SW480 (cell line): ENCODE results near the gene CADM4.
"Not testable (repeated sequence)": the region's sequence is repeated elsewhere in the genome, so short reads cannot be mapped to it uniquely, and the experiment has no call there.

Experiments used
- DNase-seq: peaks from one replicate; pipeline ENCODE4 v3.0.0-alpha.2; 2016; ENCODE audit warnings: low spot score

Gene CADM4, protein sequence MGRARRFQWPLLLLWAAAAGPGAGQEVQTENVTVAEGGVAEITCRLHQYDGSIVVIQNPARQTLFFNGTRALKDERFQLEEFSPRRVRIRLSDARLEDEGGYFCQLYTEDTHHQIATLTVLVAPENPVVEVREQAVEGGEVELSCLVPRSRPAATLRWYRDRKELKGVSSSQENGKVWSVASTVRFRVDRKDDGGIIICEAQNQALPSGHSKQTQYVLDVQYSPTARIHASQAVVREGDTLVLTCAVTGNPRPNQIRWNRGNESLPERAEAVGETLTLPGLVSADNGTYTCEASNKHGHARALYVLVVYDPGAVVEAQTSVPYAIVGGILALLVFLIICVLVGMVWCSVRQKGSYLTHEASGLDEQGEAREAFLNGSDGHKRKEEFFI

DNA sequence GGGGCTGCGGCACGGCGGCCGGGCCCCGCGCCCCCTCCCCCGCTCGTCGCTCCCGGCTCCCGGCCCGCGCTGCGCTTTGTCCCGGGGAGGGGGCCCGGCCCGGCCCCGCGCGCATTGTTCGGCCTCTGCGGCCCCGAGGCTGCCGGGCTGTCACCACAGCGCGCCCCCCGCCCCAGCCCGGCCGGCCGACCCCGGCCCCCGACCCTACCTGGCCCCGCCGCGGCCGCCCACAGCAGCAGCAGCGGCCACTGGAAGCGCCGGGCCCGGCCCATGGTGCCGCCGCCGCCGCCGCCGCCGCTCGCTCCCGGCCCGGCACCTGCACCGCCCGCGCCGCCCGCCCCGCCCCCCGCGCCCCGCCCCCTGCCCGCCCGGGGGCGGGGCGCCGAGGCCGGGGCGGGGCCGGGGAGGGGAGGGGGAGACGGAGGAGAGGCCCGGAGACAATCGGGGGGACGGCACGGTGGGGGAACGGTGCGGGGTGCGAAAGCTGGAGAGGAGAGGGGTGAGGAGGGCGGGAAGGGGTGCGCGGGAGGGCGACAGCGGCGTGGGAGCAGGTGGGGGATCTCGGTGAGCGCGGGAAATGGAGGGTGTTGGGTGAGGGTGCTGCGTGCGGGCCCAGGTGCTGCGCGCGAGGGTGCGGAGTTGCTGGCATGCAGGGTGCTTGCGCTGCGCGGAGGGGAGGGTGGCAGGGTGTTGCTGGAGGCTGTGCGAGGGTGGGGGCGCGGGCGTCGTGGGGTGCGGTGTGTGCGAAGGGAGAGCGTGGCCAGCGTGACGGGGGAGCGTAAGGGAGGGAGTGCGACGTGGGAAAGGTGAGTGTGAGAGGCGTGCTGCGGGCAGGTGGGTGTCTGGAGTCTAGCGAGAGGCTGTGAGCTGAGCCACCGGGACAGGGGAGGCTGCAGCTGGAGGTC, at the start of gene CADM4:
TSS of gene CADM4 (minus strand) at position 332 of the 905 bp plus-strand sequence. CDS start at position 272, 60 bp downstream.
- peak; percentile 48 for DNase-seq

DNA sequence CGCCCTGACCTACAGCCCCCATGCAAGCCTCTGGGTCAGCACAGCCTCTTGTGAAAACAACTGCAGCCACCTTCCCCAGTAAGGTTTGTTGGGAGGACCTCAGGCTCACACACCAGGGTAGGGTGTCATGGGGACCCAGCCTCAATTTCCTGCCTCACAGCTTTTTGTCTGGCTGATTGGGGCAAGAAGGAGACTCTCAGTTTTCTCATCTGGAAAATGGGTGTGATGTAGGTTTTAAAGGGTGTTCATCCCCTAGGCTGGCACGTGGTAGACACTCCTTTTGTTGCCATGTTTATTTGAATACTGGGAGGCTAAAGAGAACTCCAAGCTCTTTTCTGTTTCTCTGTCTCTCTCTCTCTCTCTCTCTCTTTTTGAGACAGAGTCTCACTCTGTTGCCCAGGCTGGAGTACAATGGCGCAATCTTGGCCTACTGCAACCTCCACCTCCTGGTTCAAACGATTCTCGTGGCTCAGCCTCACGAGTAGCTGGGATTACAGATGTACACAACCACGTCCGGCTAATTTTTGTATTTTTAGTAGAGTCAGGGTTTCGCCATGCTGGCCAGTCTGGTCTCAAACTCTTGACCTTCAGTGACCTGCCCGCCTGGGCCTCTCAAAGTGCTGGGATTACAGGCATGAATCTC, 48.5 kb upstream of the CADM4 start:
- no peak for DNase-seq

DNA sequence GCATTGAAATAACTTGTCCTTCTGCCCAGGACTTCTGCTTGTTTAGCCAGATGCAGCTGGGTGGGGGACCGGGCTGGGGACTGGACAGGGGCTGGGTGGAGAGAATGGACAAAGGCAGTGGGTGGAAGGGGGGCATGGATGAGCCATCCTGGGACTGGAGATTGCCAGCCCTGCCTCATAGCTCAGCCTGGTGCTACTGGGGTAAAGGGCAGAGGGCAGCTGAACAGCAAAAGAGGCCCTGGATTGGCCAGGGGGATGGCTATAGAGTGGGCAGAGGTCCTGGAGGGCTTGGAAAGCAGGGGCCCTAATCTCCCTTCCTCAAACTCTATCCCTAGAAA, 48.0 kb upstream of the CADM4 start:
- no peak for DNase-seq

DNA sequence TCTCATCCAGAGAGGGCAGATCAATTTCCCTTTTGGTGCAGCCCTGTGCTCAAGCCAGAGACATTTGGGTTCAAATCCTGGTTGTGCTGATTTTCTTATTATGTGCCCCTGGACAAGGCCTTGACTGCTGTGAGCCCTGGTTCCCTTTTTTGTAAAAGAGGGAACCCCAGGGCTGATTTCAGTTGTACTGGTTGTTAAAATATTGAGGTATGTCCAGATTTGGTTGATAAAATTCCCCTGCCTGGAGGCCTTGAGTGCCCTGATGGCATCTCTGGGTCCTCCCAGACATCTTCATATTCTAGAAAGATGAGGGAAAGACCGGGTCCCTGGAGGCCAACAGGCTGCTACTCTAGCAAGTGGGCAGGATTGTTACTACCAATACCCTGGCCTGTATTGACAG, 44.7 kb upstream of the CADM4 start:
- no peak for DNase-seq

DNA sequence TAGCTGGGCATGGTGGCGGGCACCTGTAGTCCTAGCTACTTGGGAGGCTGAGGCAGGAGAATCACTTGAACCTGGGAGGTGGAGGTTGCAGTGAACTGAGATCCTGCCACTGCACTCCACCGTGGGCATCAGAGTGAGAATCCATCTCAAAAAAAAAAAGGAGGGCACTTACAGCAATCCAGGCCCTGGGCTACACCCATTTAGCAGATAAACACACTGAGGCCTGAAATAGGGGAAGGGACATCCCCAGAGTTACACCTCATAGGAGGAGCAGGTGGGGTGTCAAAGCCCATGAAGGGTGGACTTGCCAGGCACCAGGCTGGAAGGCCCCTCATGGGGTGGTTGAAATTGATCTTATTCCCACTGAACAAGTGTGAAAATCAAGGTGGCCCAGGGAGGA, 44.3 kb upstream of the CADM4 start:
- no peak for DNase-seq

DNA sequence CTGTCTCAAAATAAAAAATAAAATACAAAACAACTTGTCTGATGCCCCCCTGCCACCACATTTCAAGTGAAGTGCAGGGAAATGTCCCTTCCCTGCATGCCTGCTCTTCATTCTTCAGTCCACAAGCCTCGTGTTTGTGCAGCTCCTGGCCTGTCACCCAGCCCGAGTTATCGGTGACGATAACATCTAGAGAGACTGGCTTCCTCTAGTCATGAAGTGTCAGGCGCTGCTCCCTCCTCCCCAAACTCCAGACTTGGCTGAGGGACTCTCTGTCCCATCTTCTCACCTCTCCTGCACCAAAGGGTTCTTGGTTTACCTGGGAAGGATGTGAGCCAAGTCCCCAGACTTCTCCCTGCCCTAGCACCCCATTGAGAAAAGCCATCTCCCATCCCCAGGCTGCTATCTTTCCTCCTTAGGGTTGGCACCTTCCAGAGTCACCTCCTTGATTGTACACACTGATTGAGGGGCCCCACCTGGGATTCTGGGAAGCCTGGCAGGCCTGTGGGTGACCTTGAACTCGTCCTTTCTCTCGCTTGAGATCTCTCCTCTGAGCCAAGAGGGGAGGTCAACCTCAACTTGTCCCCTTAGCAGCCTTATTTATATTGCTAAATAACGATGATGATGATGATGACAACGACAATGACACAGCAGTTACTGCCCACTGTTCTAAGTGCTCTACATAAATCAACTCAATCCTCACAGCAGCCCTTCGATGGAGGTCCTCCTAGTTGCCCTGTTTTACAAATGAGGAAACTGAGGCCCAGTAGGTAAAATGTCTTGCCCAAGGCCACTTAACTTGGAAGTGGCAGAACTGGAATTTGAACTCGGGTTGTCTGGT, 43.4 kb upstream of the CADM4 start:
- no peak for DNase-seq

DNA sequence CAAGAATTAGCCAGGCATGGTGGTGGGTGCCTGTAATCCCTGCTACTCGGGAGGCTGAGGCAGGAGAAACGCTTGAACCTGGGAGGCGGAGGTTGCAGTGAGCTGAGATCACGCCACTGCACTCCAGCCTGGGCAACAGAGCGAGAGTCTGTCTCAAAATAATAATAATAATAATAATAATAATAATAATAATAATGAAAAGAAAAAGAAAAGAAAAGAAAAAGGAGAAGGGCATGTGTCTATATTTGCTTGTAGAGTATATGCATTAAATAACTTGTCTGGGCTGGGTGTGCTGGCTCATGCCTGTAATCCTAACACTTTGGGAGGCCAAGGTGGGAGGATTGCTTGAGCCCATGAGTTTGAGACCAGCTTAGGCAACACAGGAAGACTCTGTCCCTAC, 42.6 kb upstream of the CADM4 start:
- not testable (repeated sequence) for DNase-seq

DNA sequence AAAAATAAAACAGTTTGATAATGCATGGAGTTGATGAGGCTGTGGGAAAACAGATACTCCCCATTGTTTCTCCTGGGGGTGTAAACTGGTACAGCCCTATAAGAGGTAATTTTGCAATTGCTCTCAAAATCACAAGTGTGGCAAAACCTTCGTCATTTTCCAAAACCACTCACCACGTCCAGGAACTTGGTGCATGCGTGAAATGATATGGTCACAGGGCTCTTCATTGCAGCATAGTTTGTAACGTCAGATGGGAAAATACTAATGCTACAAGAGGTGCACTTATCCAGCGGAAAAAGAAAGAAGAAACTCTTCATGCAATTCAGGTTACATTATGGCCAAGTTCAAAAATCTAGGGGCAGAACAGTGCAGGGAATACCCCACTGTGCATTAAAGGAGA, 42.2 kb upstream of the CADM4 start:
- DNase-seq, result no peak

DNA sequence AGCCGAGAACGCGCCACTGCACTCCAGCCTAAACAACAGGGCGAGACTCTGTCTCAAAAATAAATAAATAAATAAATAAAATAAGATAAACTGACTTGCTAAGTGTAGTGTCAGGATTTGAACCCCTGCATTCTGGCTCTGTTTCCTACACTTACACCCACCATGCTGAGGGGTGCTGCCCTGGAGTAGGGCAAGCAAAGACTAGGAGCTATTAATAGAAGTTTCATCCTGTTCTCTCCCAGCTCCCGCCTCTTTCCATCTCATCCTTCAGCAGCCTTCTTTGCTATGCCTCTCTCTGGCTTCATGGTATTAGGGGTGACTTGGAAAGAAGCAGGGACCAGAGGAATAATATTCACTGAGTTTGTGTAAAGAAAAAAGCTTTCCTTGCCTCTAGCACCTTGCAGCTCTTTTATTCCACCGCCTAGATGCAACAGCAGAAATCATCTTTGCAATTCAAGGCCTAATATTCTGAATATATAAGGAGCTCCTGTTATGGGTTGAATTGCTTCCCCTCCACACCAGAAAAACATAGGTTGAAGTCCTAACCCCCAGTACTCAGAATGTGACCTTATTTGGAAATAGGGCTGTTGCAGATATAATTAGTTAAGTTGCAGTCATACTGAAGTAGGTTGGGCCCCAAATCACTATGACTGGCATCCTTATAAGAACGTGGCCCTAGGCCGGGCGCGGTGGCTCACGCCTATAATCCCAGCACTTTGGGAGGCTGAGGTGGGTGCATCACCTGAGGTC, 39.0 kb upstream of the CADM4 start:
- no peak for DNase-seq

DNA sequence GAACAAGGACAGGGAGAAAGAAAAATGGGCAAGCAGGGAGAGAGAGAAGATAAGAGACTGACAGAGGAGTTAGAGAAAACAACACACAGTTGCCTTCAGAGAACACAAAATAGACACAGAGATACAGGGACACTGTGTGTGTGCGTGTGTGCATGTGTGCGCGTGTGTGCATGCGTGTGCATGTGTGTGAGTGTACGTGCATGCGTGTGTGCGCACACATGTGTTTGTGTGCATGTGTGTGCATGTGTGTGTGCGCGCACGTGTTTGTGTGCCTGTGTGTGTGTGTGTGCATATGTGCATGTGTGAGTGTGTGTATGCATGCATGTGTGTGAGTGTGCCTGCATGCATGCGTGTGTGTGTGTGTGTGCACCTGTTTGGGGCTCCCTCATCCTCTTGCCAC, 36.3 kb upstream of the CADM4 start:
- DNase-seq, result no peak

DNA sequence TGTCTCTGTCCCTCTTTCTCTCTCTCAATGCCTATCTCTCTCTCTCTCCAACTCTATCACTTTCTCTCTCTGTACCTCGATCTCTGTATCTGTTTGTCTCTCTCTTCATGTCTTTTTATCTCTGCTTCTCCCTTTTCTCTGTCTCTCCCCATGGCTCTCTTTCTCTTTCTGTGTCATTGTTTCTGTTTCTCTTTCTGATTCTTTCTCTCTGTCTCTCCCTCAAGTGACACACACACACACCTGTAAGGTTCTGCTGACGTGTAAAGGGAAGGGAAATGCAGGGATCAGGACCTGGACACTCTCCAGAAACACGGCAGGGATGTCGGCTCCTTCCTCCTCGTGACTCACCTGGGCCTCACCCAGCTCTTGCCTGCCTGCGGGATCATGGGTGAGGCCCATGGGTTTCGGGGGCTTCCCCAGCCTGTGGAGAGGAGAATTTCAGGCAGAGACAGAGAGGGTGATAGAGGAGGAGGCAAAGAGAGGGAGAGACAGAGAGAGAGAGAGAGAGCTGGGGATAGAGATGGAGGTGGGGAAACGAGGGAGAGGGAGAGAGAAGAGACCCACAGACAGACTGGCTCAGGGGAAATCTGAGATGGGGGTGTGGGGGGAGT, 35.7 kb upstream of the CADM4 start:
- peak; percentile 92 for DNase-seq

DNA sequence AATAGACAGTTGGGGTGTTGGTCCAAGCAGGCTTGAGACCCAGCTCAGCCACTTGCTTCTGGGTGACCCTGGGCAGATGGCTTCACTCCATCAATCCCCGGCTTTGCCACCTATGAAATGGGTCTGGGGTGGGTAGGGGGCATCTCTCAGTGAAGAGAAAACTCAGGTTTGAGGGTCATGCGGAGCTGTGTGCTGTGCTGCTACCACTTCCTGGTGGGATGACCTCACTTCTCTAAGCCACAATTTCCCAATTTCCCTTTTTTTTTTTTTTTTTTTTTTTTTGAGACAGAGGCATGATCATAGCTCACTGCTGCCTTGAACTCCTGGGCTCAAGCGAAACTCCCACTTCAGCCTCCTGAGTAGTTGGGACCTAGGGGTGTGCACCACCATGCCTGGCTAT, 34.9 kb upstream of the CADM4 start:
- DNase-seq, result no peak

DNA sequence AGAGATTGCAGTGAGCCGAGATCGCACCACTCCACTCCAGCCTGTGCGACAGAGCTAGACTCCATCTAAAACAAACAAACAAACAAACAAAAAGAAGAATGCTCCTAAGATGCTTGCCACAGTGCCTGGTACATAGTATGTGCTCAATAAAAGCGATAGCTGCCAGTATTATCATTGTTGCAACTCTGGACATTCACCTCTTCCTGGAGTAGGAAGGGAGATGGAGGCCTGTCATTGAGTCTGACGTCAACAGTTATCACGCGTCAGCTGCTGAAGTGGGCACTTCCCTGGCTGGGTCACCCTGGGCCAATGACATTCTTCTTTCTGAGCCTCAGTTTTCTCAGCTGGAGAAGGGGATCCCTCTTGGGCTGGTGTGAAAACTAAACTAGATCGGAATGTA, 34.5 kb upstream of the CADM4 start:
- DNase-seq, result no peak

DNA sequence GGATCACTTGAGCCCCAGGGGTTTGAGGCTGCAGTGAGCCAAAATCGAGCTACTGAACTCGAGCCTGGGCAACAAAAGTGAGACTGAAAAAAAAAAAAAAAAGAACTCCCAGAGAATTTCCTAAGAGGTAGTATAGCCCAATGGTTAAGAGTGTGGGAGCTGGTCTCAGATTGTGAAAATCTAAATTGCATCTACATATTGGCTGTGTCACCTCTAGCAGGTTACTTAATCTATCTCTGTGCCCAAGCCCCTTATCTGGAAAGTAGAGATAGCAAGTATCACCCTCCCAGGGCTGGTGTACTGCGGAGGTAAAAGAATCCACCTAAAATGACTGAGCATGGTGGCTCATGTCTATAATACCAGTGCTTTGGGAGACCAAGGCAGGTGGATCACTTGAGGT, 34.0 kb upstream of the CADM4 start:
- DNase-seq, result no peak

DNA sequence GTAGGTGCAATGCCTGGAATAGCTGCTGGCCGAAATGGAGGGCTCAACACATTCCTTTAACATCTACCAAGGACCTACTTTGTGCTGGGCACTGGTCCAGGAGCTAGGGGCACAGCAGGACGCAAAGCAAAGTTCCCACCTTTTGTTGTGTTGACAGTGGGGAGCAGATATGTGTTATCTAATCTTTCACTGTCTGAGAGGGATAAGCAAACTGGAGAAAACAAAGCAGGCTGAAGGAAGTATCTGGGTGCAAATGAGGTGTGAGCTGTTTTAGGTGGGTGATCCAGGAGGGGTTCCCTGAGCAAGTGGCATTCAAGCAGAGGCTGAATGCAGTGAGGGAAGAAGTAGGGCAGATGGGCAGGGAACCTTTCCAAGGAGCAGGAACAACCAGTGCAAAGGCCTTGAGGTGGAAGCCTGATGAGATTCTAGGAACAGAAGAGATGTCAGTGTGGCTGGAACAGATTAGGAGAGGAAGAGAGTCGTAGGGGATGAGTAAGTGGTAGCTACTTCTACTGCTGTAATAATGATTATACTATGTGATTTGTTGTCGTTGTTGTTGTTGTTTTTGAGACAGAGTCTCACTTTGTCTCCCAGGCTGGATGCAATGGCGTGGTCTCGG, 32.5 kb upstream of the CADM4 start:
- no peak for DNase-seq

DNA sequence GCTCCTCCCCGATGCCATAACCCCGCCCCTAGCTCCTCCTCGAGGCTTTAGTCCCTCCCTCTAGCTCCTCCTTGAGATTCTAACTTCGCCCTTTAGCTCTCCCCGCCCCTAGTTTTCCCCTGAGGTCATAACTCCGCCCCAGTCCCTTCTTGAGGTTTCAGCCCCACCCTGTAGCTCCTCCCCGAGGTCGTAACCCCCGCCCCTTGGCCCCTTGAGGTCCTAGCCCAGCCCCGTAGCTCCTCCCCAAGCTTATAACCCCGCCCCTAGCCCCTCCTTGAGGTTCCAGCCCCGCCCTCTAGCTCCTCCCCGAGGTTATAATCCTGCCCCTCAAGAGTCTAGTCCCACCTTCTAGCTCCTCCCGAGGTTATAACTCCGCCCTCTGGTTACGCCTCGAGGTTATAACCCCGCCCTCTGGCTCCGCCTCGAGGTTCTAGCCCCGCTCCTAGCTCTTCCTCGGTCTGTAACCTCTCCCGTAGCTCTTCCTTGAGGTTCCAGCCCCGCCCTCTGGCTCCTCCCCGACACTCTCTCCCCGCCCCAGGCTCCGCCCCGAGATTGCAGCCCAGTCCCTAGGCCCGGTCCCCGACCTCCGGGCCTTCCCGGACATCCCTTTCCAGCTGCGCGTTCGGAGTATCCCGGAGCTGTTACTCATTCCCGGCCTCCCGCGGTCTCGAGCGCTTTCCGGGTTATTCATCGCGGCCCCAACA, 28.9 kb upstream of the CADM4 start:
- DNase-seq, result peak; percentile 100

DNA sequence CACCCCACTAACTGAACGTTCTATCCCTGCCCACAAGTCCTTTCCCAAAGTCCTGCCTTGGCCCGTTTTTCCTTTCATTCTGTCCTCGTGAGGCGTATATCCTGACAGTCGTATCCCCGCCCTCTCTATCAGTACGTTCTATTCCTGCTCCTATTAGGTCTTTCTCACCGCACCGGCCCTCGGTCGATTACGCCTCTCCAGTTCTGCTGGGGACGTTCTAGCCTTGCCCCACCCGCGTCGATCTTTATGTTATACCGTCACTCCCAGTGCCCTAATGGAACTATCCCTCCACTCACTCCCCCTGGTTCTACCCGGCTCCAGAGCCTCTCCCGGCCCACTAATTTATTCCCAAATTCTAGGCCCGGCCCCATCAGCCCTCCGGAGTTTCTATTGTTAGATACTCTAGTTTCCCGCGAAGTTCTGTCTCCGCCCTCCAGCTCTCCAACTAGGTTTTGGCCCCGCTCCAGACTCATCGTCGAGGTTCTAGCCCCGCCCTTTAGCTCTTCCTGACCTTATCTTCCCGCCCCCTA, 28.3 kb upstream of the CADM4 start:
- DNase-seq, result no peak

DNA sequence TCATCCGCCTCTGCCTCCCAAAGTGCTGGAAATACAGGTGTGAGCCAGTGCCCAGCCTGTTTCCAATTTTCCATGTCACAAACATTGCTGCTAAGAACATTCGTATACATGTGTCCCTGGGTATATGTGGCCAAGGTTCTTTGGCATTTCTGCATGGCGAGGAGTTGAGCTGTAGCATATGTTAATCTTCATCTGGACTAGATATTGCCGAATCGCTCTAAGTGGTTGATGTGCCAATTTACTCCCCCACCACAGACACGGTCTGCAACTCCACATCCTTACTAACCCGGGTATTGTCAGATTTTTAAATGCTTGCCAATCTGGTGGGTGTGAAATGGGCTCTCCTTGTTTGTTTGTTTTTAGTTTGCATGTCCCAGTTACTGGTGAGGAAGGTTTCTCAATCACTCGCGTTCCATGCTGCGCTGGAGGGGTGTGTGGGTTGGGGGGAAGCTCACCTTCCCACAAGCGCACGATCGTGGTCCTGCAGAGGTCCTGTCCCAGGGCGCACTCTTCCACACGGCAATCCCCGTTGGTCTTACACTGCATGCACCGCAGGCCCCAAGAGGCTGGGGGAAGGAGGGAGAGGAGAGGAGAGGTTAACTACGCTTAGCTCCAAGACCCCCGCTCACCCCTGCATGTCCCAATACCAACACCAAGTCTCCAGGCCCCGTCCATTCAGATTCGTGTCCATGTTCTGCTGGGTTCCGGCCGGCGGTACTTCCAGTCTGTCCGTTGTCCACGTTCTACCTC, 27.7 kb upstream of the CADM4 start:
- no peak for DNase-seq

DNA sequence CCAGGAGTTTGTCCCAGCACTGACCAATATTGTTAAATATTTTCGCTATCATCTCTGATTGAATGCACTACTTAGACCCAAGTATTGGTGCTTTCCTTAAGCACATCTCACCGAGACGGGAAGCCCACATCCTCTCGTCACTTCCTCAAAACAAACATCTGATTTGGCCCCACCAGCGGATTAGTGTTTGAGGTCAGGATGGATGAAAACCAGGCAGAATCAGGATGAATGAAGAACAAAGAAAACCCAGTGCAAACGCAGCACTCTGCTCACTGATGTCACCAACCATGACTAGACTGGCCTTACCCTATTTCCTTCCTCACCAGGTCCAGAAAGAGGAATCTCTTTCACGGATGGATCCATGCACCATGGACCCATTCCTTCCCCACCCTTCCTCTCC, 24.4 kb upstream of the CADM4 start:
- no peak for DNase-seq
